GM04503 (cell line): ENCODE measurements around the gene AMER1.

Experiments used
- DNase-seq: peaks from one replicate; pipeline ENCODE4 v3.0.0-alpha.2; 2012; ENCODE audit warnings: low read depth

Gene AMER1

DNA sequence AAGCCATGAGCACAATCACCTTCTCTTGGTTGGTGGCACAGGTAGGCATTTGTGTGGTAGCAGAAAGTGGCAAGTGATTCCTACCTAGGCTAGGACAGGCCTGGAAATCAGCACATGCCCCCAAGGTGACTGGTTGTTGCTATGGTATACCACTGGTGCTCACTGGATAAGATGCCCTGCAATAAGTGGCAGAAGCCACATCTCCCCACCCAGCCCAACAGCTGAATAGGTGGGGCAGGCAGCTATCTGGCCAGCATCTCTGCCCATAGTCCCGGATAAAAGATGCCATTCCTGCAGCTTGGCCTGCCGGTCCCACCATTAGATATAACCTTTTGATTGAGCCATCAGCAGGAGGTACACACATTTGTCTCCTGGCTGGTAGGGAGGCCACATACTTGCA lies 21.1 kb downstream of the AMER1 start:
- no peak for DNase-seq

GRCh38 chrX:64182208-64182607 lies 23.3 kb downstream of the AMER1 start:
- DNase-seq, result no peak

DNA sequence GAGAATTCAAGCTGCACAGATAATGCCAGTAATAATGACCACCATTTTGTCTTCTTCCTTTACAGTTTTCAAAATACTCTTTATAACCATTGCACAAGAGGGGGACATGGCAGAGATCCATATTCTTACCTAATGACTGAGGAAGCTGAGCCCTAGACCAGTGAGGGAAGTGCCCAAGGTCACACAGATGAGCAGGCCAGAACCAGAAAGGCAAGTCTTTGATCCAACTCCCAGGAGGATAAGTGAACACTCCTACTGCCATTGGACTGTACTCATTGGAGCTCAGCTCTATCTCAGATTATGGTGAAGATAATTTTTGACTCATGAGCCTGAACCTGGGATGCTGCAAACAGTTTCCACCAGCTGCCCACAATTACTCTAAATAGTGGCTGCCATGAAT lies 28.6 kb downstream of the AMER1 start:
- no peak for DNase-seq

DNA sequence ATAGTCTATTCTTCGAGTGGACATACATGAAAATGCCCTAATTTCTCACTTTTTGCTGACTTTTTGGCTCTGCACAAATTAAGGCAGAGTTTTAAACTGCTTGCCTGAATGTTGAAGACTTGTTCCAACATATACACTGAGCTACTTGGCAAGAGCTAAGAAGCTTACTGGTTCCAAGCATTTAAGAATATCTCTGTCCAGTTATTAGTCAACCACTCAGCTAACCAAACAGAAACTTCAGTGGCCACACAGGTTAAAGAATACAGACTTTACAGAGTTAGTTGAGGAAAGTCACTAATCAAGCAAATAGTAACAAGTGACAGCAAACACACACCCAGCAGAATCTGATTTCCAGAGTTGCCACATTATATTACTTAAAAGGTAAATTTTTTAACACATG lies 35.5 kb downstream of the AMER1 start:
- DNase-seq, result no peak

DNA sequence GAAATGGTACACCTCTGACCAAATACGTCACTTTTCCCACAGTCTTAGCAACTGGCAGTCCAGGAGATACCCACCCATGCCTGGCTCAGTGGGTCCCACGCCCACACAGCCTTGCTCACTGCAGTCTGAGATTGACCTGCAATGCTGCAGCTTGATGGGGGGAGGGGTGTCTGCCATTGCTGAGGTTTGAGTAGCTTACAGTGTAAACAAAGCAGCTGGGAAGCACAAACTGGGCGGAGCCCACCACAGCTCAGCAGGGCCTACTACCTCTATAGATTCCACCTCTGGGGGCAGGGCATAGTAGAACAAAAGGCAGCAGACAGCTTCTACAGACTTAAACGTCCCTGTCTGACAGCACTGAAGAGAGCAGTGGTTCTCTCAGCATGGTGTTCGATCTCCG lies 52.7 kb downstream of the AMER1 start:
- no peak for DNase-seq

GRCh38 chrX:64151911-64152310 lies 53.6 kb downstream of the AMER1 start:
- no peak for DNase-seq

DNA sequence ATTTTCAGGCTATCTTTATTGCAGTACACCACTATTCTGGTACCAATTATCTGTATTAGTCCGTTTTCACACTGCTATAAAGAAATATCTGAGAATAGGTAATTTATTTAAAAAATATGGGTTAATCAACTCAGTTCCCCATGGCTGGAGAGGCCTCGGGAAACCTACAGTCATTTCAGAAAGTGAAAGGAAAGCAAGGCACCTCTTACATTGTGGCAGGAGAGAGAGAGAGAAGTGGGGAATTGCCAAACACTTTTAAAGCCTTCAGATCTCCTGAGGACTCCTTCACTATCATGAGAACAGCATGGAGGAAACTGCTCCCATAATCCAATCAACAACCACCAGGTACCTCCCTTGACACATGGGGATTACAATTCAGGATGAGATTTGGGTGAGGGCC lies 54.7 kb downstream of the AMER1 start:
- no peak for DNase-seq
